Osteoblast (primary cell): Measurements from ENCODE around the gene CXCR3. TPM values are rescaled to one million over a fixed set of nuclear protein-coding genes. Genes with fewer than 3 reads are reported as not detected.
"Not testable (repeated sequence)": the region's sequence is repeated elsewhere in the genome, so short reads cannot be mapped to it uniquely, and the experiment has no call there.

ENCODE experiments used
- DNase-seq: peaks from one replicate; pipeline ENCODE4 v3.0.0; 2011; ENCODE audit warnings: low spot score, mixed read lengths; ENCODE audit not compliant: insufficient read length; ENCODE audit errors: missing footprints
- H2AFZ ChIP-seq: 2 replicates; pipeline ENCODE4 v1.6.0; 2011; ENCODE audit warnings: mild to moderate bottlenecking, low read length
- H3K27ac ChIP-seq: 2 replicates; pipeline ENCODE4 v1.5.1; 2011; ENCODE audit warnings: mild to moderate bottlenecking, low read depth, low read length, moderate library complexity
- H3K27me3 ChIP-seq: 2 replicates; pipeline ENCODE4 v1.6.0; 2012; ENCODE audit warnings: mild to moderate bottlenecking, control low read depth, inconsistent platforms, low read length, moderate library complexity; ENCODE audit not compliant: insufficient read depth
- H3K36me3 ChIP-seq: 2 replicates; pipeline ENCODE4 v1.5.1; 2011; ENCODE audit warnings: mild to moderate bottlenecking, low read length, control low read depth, moderate library complexity; ENCODE audit not compliant: insufficient read depth
- H3K4me1 ChIP-seq: 2 replicates; pipeline ENCODE4 v1.5.1; 2011; ENCODE audit warnings: mild to moderate bottlenecking, low read length, control low read depth, moderate library complexity; ENCODE audit not compliant: insufficient read depth
- H3K4me2 ChIP-seq: 2 replicates; pipeline ENCODE4 v1.6.0; 2011; ENCODE audit warnings: mild to moderate bottlenecking, low read length; ENCODE audit not compliant: insufficient read depth
- H3K4me3 ChIP-seq: fragments of 200-600 bp; sonication (generic); 3 replicates; pipeline ENCODE4 v1.5.1; 2012; ENCODE audit warnings: mild to moderate bottlenecking, low read length, inconsistent platforms; ENCODE audit not compliant: insufficient read depth
- H3K79me2 ChIP-seq: 2 replicates; pipeline ENCODE4 v1.6.0; 2012; ENCODE audit warnings: mild to moderate bottlenecking, low read length, control low read depth, inconsistent platforms; ENCODE audit not compliant: insufficient read depth
- H3K9me3 ChIP-seq: 2 replicates; pipeline ENCODE4 v1.5.1; 2011; ENCODE audit warnings: low read depth, low read length, control low read depth
- H4K20me1 ChIP-seq: 2 replicates; pipeline ENCODE4 v1.6.0; 2012; ENCODE audit warnings: mild to moderate bottlenecking, low read length, control low read depth; ENCODE audit not compliant: insufficient read depth
- CTCF ChIP-seq: IDR thresholded peaks from 2 replicates; pipeline ENCODE4 v1.5.1; 2011; ENCODE audit warnings: mild to moderate bottlenecking, low read depth, low read length, moderate library complexity; ENCODE audit errors: extremely low read depth
- total RNA-seq: library from RNA; depleted of rRNA; stranded (reverse); fragments of >200 nt; gene quantifications from 2 replicates; pipeline ENCODE4 v1.2.3, GENCODE V29; 2012

CXCR3 gene
- total RNA-seq, 1 donor = not detected

- H3K79me2 ChIP-seq = no peaks in the 10 kb centered on the region
- H3K4me3 ChIP-seq = no peak overlapping the region
- DNase-seq = no peak
- peaks cover under 1% of the 10 kb centered on the region for H4K20me1 ChIP-seq
- peaks cover 17% of the 10 kb centered on the region for H3K27me3 ChIP-seq
- H3K36me3 ChIP-seq = no peaks in the 10 kb centered on the region
- no peak overlapping the region for H2AFZ ChIP-seq
- H3K4me2 ChIP-seq = no peak overlapping the region
- no peak overlapping the region for H3K27ac ChIP-seq
- no peak for TF ChIP-seq CTCF
- no peaks in the 10 kb centered on the region for H3K4me1 ChIP-seq
- no peaks in the 10 kb centered on the region for H3K9me3 ChIP-seq
Observed at GRCh38 chrX:71657267-71657666, 39.0 kb upstream of the CXCR3 start.

GRCh38 chrX:71653344-71653743, 35.0 kb upstream of the CXCR3 start:
- Histone ChIP-seq H3K4me2 (no peak overlapping the region), H3K79me2 (no peaks in the 10 kb centered on the region), H3K36me3 (no peaks in the 10 kb centered on the region), H3K4me1 (no peaks in the 10 kb centered on the region), H2AFZ (no peak overlapping the region), H4K20me1 (peaks cover 3% of the 10 kb centered on the region), H3K27ac (no peak overlapping the region), H3K4me3 (no peak overlapping the region), H3K9me3 (no peaks in the 10 kb centered on the region), H3K27me3 (peaks cover 15% of the 10 kb centered on the region)
- DNase-seq = no peak
- no peak for TF ChIP-seq CTCF

GRCh38 chrX:71652405-71652804, 34.1 kb upstream of the CXCR3 start:
- H3K27me3 ChIP-seq = peaks cover 14% of the 10 kb centered on the region
- H3K4me1 ChIP-seq = no peaks in the 10 kb centered on the region
- no peak overlapping the region for H2AFZ ChIP-seq
- no peaks in the 10 kb centered on the region for H3K79me2 ChIP-seq
- peaks cover 3% of the 10 kb centered on the region for H4K20me1 ChIP-seq
- no peaks in the 10 kb centered on the region for H3K36me3 ChIP-seq
- DNase-seq = peak; percentile 77
- no peak overlapping the region for H3K4me2 ChIP-seq
- peak; percentile 69 for TF ChIP-seq CTCF
- no peaks in the 10 kb centered on the region for H3K9me3 ChIP-seq
- no peak overlapping the region for H3K4me3 ChIP-seq
- no peak overlapping the region for H3K27ac ChIP-seq

GRCh38 chrX:71650333-71650969, 32.1 kb upstream of the CXCR3 start:
- Histone ChIP-seq H3K79me2 (no peaks in the 10 kb centered on the region), H2AFZ (no peak overlapping the region), H4K20me1 (peaks cover 3% of the 10 kb centered on the region), H3K27me3 (peaks cover 5% of the 10 kb centered on the region), H3K4me3 (no peak overlapping the region), H3K36me3 (no peaks in the 10 kb centered on the region), H3K4me1 (no peaks in the 10 kb centered on the region), H3K9me3 (no peaks in the 10 kb centered on the region), H3K27ac (no peak overlapping the region), H3K4me2 (no peak overlapping the region)
- DNase-seq = no peak
- no peak for TF ChIP-seq CTCF

- not testable (repeated sequence) for H3K4me2 ChIP-seq, H4K20me1 ChIP-seq, H3K4me3 ChIP-seq, DNase-seq, H3K27ac ChIP-seq, H3K9me3 ChIP-seq, H3K36me3 ChIP-seq, H3K27me3 ChIP-seq, H3K79me2 ChIP-seq, H2AFZ ChIP-seq, H3K4me1 ChIP-seq
Observed at GRCh38 chrX:71644406-71644805, 26.1 kb upstream of the CXCR3 start.
